GM23338 (cell line): ENCODE results near the gene SFTPD. TPM values are rescaled to one million over a fixed set of nuclear protein-coding genes. Genes with fewer than 3 reads are reported as not detected.
"Not testable (repeated sequence)": the region's sequence is repeated elsewhere in the genome, so short reads cannot be mapped to it uniquely, and the experiment has no call there.

Source experiments
- ATAC-seq: fragments of 200-7000 bp; cut with Tn5 transposase; 3 replicates; pipeline ENCODE4 v1.9.1; 2020
- DNase-seq: peaks from one replicate; pipeline ENCODE4 v3.0.0-alpha.2; 2015; ENCODE audit warnings: low spot score
- H2AFZ ChIP-seq: fragments of 200-600 bp; sonication (generic); 2 replicates; pipeline ENCODE4 v1.8.0; 2016; ENCODE audit warnings: antibody characterized with exemption, mild to moderate bottlenecking, moderate library complexity
- H3F3A ChIP-seq: fragments of 200-600 bp; sonication (generic); replicated peaks from 2 replicates; pipeline ENCODE4 v1.8.0; 2017; ENCODE audit warnings: antibody characterized with exemption, mixed run types, low read depth
- H3K27ac ChIP-seq: fragments of 200-600 bp; sonication (generic); 2 replicates; pipeline ENCODE4 v1.6.1; 2016; ENCODE audit warnings: low read depth
- H3K27me3 ChIP-seq: fragments of 200-600 bp; sonication (generic); 2 replicates; pipeline ENCODE4 v1.8.0; 2016; ENCODE audit warnings: mild to moderate bottlenecking, mixed run types, moderate library complexity; ENCODE audit not compliant: insufficient read depth
- H3K36me3 ChIP-seq: fragments of 200-600 bp; sonication (generic); 2 replicates; pipeline ENCODE4 v1.8.0; 2016; ENCODE audit warnings: mild to moderate bottlenecking; ENCODE audit not compliant: insufficient read depth
- H3K4me1 ChIP-seq: fragments of 200-600 bp; sonication (generic); 2 replicates; pipeline ENCODE4 v1.8.0; 2016; ENCODE audit warnings: mild to moderate bottlenecking, moderate library complexity; ENCODE audit not compliant: insufficient read depth
- H3K4me2 ChIP-seq: fragments of 200-600 bp; sonication (generic); 2 replicates; pipeline ENCODE4 v1.7.1; 2017; ENCODE audit warnings: mixed run types
- H3K4me3 ChIP-seq: fragments of 200-600 bp; sonication (generic); 2 replicates; pipeline ENCODE4 v1.6.1; 2016; ENCODE audit warnings: mixed run types
- H3K79me2 ChIP-seq: fragments of 200-600 bp; sonication (generic); replicated peaks from 2 replicates; pipeline ENCODE4 v1.8.0; 2017; ENCODE audit warnings: mild to moderate bottlenecking; ENCODE audit not compliant: insufficient read depth
- H3K9me2 ChIP-seq: fragments of 200-600 bp; sonication (generic); 2 replicates; pipeline ENCODE4 v1.8.0; 2017; ENCODE audit not compliant: insufficient read depth
- H4K20me1 ChIP-seq: fragments of 200-600 bp; sonication (generic); replicated peaks from 2 replicates; pipeline ENCODE4 v1.8.0; 2017; ENCODE audit warnings: mild to moderate bottlenecking; ENCODE audit not compliant: insufficient read depth
- H3K27ac Mint-ChIP-seq: 2 replicates; pipeline ENCODE4 v1.8.0; 2020; ENCODE audit warnings: inconsistent platforms, mild to moderate bottlenecking, moderate library complexity, mixed read lengths
- H3K27me3 Mint-ChIP-seq: 3 replicates; pipeline ENCODE4 v1.8.0; 2022; ENCODE audit warnings: low read depth, mild to moderate bottlenecking, moderate library complexity, mixed read lengths, inconsistent platforms; ENCODE audit not compliant: insufficient read depth, poor library complexity
- H3K36me3 Mint-ChIP-seq: 3 replicates; pipeline ENCODE4 v1.8.0; 2021; ENCODE audit warnings: low read depth, mild to moderate bottlenecking, inconsistent platforms, moderate library complexity, mixed read lengths
- H3K4me1 Mint-ChIP-seq: 3 replicates; pipeline ENCODE4 v1.8.0; 2020; ENCODE audit warnings: mild to moderate bottlenecking, inconsistent platforms, mixed read lengths
- H3K4me3 Mint-ChIP-seq: 3 replicates; pipeline ENCODE4 v1.8.0; 2021; ENCODE audit warnings: moderate library complexity, mild to moderate bottlenecking, inconsistent platforms, mixed read lengths
- H3K9me3 Mint-ChIP-seq: 3 replicates; pipeline ENCODE4 v1.8.0; 2020; ENCODE audit warnings: moderate library complexity, mild to moderate bottlenecking, inconsistent platforms, mixed read lengths
- CREB1 ChIP-seq: fragments of 250-450 bp; sonication (Bioruptor Pico); IDR thresholded peaks from 2 replicates; pipeline ENCODE4 v1.5.0; 2020; ENCODE audit warnings: low read depth, mild to moderate bottlenecking, moderate library complexity
- EZH2 ChIP-seq: fragments of 200-600 bp; sonication (generic); IDR thresholded peaks from one replicate; pipeline ENCODE4 v1.8.0; 2017; ENCODE audit warnings: antibody characterized with exemption, mild to moderate bottlenecking, low read depth; ENCODE audit not compliant: unreplicated experiment
- NANOG ChIP-seq: IDR thresholded peaks from 2 replicates; pipeline ENCODE4 v1.6.1; 2016; ENCODE audit warnings: antibody characterized with exemption, borderline replicate concordance
- POLR2AphosphoS5 ChIP-seq: IDR thresholded peaks from 2 replicates; pipeline ENCODE4 v1.6.1; 2016; ENCODE audit warnings: antibody characterized with exemption, low read depth
- STAT1 ChIP-seq: IDR thresholded peaks from one replicate; pipeline ENCODE4 v1.6.1; 2016; ENCODE audit warnings: antibody characterized with exemption; ENCODE audit not compliant: unreplicated experiment
- ZNF114 ChIP-seq: fragments of 250-450 bp; sonication (Bioruptor Pico); IDR thresholded peaks from 2 replicates; pipeline ENCODE4 v1.5.0; 2020; ENCODE audit warnings: mild to moderate bottlenecking, moderate library complexity
- ZNF331 ChIP-seq: fragments of 250-450 bp; sonication (Bioruptor Pico); IDR thresholded peaks from 2 replicates; pipeline ENCODE4 v1.5.0; 2020; ENCODE audit warnings: low read depth, mild to moderate bottlenecking, moderate library complexity
- polyA plus RNA-seq: library from polyadenylated mRNA; unstranded; fragments of >200 nt; fragmentation: Nextera tagmentation; extraction: Ambion mirVana; gene quantifications from 2 replicates; pipeline ENCODE4 v1.2.1, GENCODE V29; 2016
- total RNA-seq: library from RNA; depleted of rRNA; stranded (reverse); fragments of >200 nt; shearing (Covaris generic); gene quantifications from 2 replicates; pipeline ENCODE4 v1.2.3, GENCODE V29; 2014
- TF ChIP-seq, protein P1 (sequence below), 2 experiments: fragments of 200-600 bp in 1 of 2; sonication (generic) in 1 of 2; conservative IDR thresholded peaks; 2 replicates each; pipeline versions ENCODE4 v1.5.1 to v1.6.1; 2016 to 2017; ENCODE audit warnings: antibody characterized with exemption in 2 of 2, low read depth in 2 of 2, mild to moderate bottlenecking in 2 of 2, moderate library complexity in 1 of 2
- TF ChIP-seq, protein P2 (sequence below): IDR thresholded peaks from one replicate; pipeline ENCODE4 v1.6.1; 2018; ENCODE audit warnings: antibody characterized with exemption; ENCODE audit not compliant: unreplicated experiment

Gene SFTPD
- total and polyA plus RNA-seq, 2 experiments from 2014 or later, result not detected

DNA sequence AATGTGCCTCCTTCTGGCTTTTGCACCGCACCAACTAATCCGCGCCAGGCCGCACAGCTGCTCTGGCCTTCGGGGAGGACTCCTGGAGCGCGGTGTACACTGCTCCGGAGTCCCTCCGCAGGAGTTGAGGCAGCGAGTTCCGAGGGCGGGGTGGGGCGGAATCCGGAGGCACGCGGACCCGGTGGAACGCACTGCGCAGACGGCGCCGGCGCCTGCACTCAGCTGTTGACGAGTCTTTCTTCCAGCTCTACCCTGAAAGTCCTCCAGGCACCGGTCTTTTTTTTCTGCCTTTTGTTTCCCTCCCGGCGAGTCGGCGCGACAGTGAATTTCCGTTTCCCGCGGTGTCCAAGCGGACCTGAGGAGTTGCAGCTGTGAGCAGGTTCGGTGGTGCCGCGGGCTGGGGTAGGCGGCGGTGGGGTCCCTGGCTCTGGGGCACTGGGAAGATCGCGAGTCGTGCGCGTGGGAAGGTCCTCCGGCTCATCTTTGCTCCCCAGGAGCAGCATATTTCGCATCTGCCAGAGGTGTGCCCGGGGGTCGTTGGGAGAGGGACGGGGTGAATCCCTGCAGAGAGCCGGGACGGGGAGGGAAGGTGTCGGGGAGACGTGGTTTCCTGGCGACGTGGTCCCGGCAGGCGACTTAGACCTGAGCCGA is 44.1 kb downstream of the SFTPD start:
- H3F3A ChIP-seq, result no peaks in the 10 kb centered on the region
- TF ChIP-seq EZH2 (peak; percentile 23), POLR2AphosphoS5 (no peak), CREB1 (CRISPR knock-in tag) (0 out of 2 replicates have a peak, but pooled peaks have one; percentile 17)
- peak; percentile 96 for ATAC-seq
- H3K4me3 Mint-ChIP-seq, result peak overlapping the region; percentile 94
- H3K4me3 ChIP-seq, result peak overlapping the region; percentile 89
- peak overlapping the region; percentile 47; the same call in 1 of the 2 replicates for H3K27ac Mint-ChIP-seq
- H3K9me2 ChIP-seq, result no peaks in the 10 kb centered on the region
- H2AFZ ChIP-seq, result peak overlapping the region; percentile 94
- no peaks in the 10 kb centered on the region for H3K9me3 Mint-ChIP-seq
- H3K79me2 ChIP-seq, result no peaks in the 10 kb centered on the region
- no peaks in the 10 kb centered on the region for H3K4me1 ChIP-seq
- no peaks in the 10 kb centered on the region for H3K36me3 ChIP-seq
- no peaks in the 10 kb centered on the region for H4K20me1 ChIP-seq
- no peaks in the 10 kb centered on the region for H3K36me3 Mint-ChIP-seq
- peaks cover 36% of the 10 kb centered on the region for H3K27me3 ChIP-seq
- no peaks in the 10 kb centered on the region; the same call in 2 of the 3 replicates for H3K4me1 Mint-ChIP-seq
- H3K27ac ChIP-seq, result no peak overlapping the region
- H3K27me3 Mint-ChIP-seq, result peaks cover 22% of the 10 kb centered on the region
- peak; percentile 85 for DNase-seq
- H3K4me2 ChIP-seq, result peak overlapping the region; percentile 91

DNA sequence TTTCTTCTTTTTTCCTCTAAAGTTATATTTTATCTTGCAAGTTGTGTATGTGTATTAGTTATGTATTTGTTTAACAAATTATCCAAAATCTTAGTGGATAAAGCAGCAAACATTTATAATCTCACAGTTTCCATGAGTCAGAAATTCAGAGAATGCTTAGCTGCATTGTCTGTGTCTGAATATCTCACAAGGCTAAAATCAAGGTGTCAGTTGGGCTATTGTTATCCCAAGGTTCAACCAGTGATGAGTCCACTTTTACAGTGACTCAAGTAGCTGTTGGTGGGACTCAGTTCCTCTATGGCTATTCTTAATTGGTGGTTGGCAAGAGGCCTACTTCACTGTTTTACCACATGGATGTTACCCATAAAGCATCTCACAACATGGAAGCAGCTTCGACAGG is 47.3 kb downstream of the SFTPD start:
- not testable (repeated sequence) for H3K9me2 ChIP-seq, ATAC-seq, H3K27ac ChIP-seq, H3K79me2 ChIP-seq, H3K4me1 Mint-ChIP-seq, H4K20me1 ChIP-seq, H2AFZ ChIP-seq, H3K9me3 Mint-ChIP-seq, H3K4me2 ChIP-seq, H3K4me3 ChIP-seq, H3K27ac Mint-ChIP-seq, H3K36me3 ChIP-seq, DNase-seq, H3K4me1 ChIP-seq, H3K36me3 Mint-ChIP-seq, H3F3A ChIP-seq, H3K4me3 Mint-ChIP-seq
- H3K27me3 ChIP-seq, result peaks cover 36% of the 10 kb centered on the region
- peaks cover 25% of the 10 kb centered on the region for H3K27me3 Mint-ChIP-seq

DNA sequence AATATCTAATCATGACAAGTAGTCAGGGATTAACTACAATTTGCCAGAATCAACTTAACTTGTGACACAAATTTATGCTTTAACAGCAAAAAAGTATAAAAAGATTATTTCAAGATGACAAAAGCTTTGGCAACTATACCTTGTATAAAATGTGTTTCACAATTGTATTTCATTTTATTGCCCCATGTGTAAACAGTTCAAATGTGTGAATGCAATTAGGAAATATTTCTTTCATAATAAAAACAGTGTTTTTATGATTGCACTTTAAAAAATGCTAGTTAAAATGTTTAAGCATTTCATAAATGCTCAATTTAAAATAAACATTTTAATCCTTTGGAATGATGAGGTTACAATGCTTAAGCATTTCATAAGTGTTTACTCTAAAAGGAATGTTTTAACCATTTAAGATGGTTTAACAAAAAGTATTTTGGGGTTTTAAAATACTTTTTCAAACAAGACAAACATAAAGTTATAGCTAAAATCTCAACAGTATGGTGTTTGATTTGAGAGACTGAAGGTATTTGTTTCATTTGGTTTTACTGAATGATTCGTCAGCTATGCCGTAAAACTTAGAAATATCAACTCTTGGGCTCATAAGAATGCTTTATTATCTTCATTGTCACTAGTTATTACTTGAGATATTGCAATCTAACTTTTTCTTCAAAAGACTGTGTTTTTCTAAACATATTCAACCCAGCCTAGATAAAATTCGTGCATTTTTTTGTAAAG is 50.1 kb downstream of the SFTPD start:
- H3K27me3 ChIP-seq, result peaks cover 11% of the 10 kb centered on the region
- no peaks in the 10 kb centered on the region for H3K79me2 ChIP-seq
- no peak overlapping the region for H3K4me3 Mint-ChIP-seq
- H3K27ac Mint-ChIP-seq, result no peak overlapping the region
- no peaks in the 10 kb centered on the region for H3K36me3 ChIP-seq
- H3F3A ChIP-seq, result no peaks in the 10 kb centered on the region
- H3K4me2 ChIP-seq, result no peak overlapping the region
- H2AFZ ChIP-seq, result no peak overlapping the region
- no peaks in the 10 kb centered on the region for H3K4me1 ChIP-seq
- no peaks in the 10 kb centered on the region for H4K20me1 ChIP-seq
- H3K27ac ChIP-seq, result no peak overlapping the region
- no peaks in the 10 kb centered on the region for H3K9me3 Mint-ChIP-seq
- H3K9me2 ChIP-seq, result no peaks in the 10 kb centered on the region
- ATAC-seq (no peak), DNase-seq (no peak)
- H3K4me1 Mint-ChIP-seq, result no peaks in the 10 kb centered on the region; the same call in 2 of the 3 replicates
- no peak overlapping the region for H3K4me3 ChIP-seq
- no peaks in the 10 kb centered on the region for H3K36me3 Mint-ChIP-seq
- H3K27me3 Mint-ChIP-seq, result peaks cover 9% of the 10 kb centered on the region
- no peak for TF ChIP-seq CREB1 (CRISPR knock-in tag)
- TF ChIP-seq, protein P1, sequence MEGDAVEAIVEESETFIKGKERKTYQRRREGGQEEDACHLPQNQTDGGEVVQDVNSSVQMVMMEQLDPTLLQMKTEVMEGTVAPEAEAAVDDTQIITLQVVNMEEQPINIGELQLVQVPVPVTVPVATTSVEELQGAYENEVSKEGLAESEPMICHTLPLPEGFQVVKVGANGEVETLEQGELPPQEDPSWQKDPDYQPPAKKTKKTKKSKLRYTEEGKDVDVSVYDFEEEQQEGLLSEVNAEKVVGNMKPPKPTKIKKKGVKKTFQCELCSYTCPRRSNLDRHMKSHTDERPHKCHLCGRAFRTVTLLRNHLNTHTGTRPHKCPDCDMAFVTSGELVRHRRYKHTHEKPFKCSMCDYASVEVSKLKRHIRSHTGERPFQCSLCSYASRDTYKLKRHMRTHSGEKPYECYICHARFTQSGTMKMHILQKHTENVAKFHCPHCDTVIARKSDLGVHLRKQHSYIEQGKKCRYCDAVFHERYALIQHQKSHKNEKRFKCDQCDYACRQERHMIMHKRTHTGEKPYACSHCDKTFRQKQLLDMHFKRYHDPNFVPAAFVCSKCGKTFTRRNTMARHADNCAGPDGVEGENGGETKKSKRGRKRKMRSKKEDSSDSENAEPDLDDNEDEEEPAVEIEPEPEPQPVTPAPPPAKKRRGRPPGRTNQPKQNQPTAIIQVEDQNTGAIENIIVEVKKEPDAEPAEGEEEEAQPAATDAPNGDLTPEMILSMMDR (conservative IDR thresholded peaks at IDR 0.05; ENCODE audit: low read depth in 2 of 2), result no peak
- TF ChIP-seq NANOG, result no peak
- TF ChIP-seq, protein P2, sequence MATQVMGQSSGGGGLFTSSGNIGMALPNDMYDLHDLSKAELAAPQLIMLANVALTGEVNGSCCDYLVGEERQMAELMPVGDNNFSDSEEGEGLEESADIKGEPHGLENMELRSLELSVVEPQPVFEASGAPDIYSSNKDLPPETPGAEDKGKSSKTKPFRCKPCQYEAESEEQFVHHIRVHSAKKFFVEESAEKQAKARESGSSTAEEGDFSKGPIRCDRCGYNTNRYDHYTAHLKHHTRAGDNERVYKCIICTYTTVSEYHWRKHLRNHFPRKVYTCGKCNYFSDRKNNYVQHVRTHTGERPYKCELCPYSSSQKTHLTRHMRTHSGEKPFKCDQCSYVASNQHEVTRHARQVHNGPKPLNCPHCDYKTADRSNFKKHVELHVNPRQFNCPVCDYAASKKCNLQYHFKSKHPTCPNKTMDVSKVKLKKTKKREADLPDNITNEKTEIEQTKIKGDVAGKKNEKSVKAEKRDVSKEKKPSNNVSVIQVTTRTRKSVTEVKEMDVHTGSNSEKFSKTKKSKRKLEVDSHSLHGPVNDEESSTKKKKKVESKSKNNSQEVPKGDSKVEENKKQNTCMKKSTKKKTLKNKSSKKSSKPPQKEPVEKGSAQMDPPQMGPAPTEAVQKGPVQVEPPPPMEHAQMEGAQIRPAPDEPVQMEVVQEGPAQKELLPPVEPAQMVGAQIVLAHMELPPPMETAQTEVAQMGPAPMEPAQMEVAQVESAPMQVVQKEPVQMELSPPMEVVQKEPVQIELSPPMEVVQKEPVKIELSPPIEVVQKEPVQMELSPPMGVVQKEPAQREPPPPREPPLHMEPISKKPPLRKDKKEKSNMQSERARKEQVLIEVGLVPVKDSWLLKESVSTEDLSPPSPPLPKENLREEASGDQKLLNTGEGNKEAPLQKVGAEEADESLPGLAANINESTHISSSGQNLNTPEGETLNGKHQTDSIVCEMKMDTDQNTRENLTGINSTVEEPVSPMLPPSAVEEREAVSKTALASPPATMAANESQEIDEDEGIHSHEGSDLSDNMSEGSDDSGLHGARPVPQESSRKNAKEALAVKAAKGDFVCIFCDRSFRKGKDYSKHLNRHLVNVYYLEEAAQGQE, result no peak
- TF ChIP-seq POLR2AphosphoS5, result no peak
- no peak for TF ChIP-seq STAT1
- no peak for TF ChIP-seq ZNF331 (CRISPR knock-in tag)
- TF ChIP-seq EZH2, result no peak
- no peak for TF ChIP-seq ZNF114 (CRISPR knock-in tag)
